ENCODE data around the gene TMOD1. TPM values are rescaled to one million over a fixed set of nuclear protein-coding genes. Genes with fewer than 3 reads are reported as not detected.

Gene TMOD1
- total and polyA plus RNA-seq, 9 of the 15 experiments (the other 6 are each of a cell fraction or from before 2014, with no cell fraction given): 7.1 to 41.2 (median 14.2) TPM

DNA sequence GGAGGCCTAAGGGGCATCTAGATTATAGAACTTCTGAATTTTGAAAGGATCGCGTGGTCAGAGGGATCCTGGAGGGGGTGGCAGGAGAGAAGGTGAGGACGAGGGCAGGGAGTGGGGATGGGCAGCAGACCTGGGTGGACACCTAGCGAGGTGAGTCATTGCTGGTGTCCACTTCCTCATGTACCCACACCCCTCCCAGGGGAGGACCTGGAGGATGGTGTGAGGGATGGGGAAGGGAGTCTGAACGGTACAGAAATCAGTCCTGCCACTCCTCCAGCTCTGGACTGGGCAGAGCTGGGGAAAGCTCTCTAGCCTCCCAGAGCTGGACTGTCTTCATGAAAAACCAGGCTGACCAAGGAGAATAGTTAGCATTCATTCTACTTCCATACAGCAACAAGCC is 46.9 kb downstream of the TMOD1 start (continued):
- TF ChIP-seq, protein P1, sequence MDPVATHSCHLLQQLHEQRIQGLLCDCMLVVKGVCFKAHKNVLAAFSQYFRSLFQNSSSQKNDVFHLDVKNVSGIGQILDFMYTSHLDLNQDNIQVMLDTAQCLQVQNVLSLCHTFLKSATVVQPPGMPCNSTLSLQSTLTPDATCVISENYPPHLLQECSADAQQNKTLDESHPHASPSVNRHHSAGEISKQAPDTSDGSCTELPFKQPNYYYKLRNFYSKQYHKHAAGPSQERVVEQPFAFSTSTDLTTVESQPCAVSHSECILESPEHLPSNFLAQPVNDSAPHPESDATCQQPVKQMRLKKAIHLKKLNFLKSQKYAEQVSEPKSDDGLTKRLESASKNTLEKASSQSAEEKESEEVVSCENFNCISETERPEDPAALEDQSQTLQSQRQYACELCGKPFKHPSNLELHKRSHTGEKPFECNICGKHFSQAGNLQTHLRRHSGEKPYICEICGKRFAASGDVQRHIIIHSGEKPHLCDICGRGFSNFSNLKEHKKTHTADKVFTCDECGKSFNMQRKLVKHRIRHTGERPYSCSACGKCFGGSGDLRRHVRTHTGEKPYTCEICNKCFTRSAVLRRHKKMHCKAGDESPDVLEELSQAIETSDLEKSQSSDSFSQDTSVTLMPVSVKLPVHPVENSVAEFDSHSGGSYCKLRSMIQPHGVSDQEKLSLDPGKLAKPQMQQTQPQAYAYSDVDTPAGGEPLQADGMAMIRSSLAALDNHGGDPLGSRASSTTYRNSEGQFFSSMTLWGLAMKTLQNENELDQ (CRISPR knock-in tag; IDR thresholded peaks at IDR 0.05; ENCODE audit: borderline replicate concordance): no peak
- TF ChIP-seq ZBTB34 (CRISPR knock-in tag; IDR thresholded peaks at IDR 0.05): no peak
- TF ChIP-seq SRSF1 (IDR thresholded peaks at IDR 0.05; ENCODE audit: low read depth, low read length): no peak
- no peak for TF ChIP-seq POLR2B (IDR thresholded peaks at IDR 0.05; ENCODE audit: low read depth, partially characterized antibody)
- TF ChIP-seq PRMT5 (CRISPR knock-in tag; IDR thresholded peaks at IDR 0.05): no peak
- no peak for TF ChIP-seq E2F3 (CRISPR knock-in tag; IDR thresholded peaks at IDR 0.05)
- TF ChIP-seq, protein P2, sequence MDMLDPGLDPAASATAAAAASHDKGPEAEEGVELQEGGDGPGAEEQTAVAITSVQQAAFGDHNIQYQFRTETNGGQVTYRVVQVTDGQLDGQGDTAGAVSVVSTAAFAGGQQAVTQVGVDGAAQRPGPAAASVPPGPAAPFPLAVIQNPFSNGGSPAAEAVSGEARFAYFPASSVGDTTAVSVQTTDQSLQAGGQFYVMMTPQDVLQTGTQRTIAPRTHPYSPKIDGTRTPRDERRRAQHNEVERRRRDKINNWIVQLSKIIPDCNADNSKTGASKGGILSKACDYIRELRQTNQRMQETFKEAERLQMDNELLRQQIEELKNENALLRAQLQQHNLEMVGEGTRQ (CRISPR knock-in tag; IDR thresholded peaks at IDR 0.05): no peak
- TF ChIP-seq POLR2A (conservative IDR thresholded peaks at IDR 0.05): no peak
- TF ChIP-seq RBM14 (IDR thresholded peaks at IDR 0.05; ENCODE audit: borderline replicate concordance, insufficient read depth, low read depth, low read length): no peak
- TF ChIP-seq THRB (CRISPR knock-in tag; conservative IDR thresholded peaks at IDR 0.05): no peak

All from K562 (cell line).